CD4-positive, CD25-positive, alpha-beta regulatory T cell (primary cell): ENCODE data around the gene SERPINA3. TPM values are rescaled to one million over a fixed set of nuclear protein-coding genes. Genes with fewer than 3 reads are reported as not detected.

Experiments used
- ATAC-seq, 2 donors: fragments of 150-1000 bp; cut with Tn5 transposase; one replicate each; pipeline ENCODE4 v1.10.0; 2021; ENCODE audit warnings: low read depth in 2 of 2, moderate number of reproducible peaks in 2 of 2, moderate library complexity in 1 of 2
- DNase-seq, 3 donors: peaks; one replicate each; pipeline versions ENCODE4 v3.0.0 to v3.0.0-alpha.2; 2012 to 2022; ENCODE audit warnings: mixed read lengths in 1 of 3
- H3K27ac ChIP-seq: one replicate; pipeline ENCODE4 v1.7.0; 2013; ENCODE audit warnings: mild to moderate bottlenecking, low read length; ENCODE audit not compliant: insufficient read depth, poor library complexity, severe bottlenecking
- H3K27me3 ChIP-seq: one replicate; pipeline ENCODE4 v1.7.0; 2013; ENCODE audit warnings: low read length; ENCODE audit not compliant: control insufficient read depth, insufficient read depth
- H3K36me3 ChIP-seq: one replicate; pipeline ENCODE4 v1.7.0; 2013; ENCODE audit warnings: mild to moderate bottlenecking, low read length, moderate library complexity; ENCODE audit not compliant: control insufficient read depth, insufficient read depth
- H3K4me1 ChIP-seq: 2 replicates; pipeline ENCODE4 v1.7.0; 2013; ENCODE audit warnings: mild to moderate bottlenecking, low read length; ENCODE audit not compliant: insufficient read depth, control insufficient read depth, poor library complexity, severe bottlenecking
- H3K4me3 ChIP-seq: one replicate; pipeline ENCODE4 v1.7.0; 2013; ENCODE audit warnings: low read depth, mild to moderate bottlenecking, low read length, moderate library complexity
- H3K9me3 ChIP-seq, 2 experiments: 1 replicate in 1 of 2; 2 replicates in 1 of 2; pipeline ENCODE4 v1.7.0; 2013; ENCODE audit warnings: low read length in 2 of 2, mild to moderate bottlenecking in 1 of 2, moderate library complexity in 1 of 2; ENCODE audit not compliant: control insufficient read depth in 2 of 2
- H3K27ac Mint-ChIP-seq, 3 donors: one replicate each; pipeline ENCODE4 v1.8.0; 2020 to 2022; ENCODE audit warnings: mild to moderate bottlenecking in 3 of 3, mixed read lengths in 3 of 3, moderate library complexity in 2 of 3
- H3K27me3 Mint-ChIP-seq: one replicate; pipeline ENCODE4 v1.8.0; 2022; ENCODE audit warnings: mild to moderate bottlenecking, mixed read lengths
- H3K36me3 Mint-ChIP-seq: one replicate; pipeline ENCODE4 v1.8.0; 2020; ENCODE audit warnings: mixed read lengths
- H3K4me1 Mint-ChIP-seq, 4 donors: one replicate each; pipeline ENCODE4 v1.8.0; 2020 to 2022; ENCODE audit warnings: mixed read lengths in 4 of 4, mild to moderate bottlenecking in 1 of 4
- H3K4me3 Mint-ChIP-seq, 4 donors: one replicate each; pipeline ENCODE4 v1.8.0; 2020 to 2022; ENCODE audit warnings: mild to moderate bottlenecking in 4 of 4, mixed read lengths in 4 of 4, moderate library complexity in 3 of 4
- H3K9me3 Mint-ChIP-seq, 7 donors: one replicate each; pipeline ENCODE4 v1.8.0; 2020 to 2022; ENCODE audit warnings: mixed read lengths in 7 of 7, mild to moderate bottlenecking in 3 of 7, moderate library complexity in 2 of 7
- polyA plus RNA-seq, 4 donors: library from polyadenylated mRNA; unstranded; fragments of 300-500 nt; fragmentation: Illumina TruSeq; gene quantifications; one replicate each; pipeline ENCODE4 v1.2.3, GENCODE V29; 2021
- total RNA-seq: library from RNA; stranded (reverse); gene quantifications from one replicate; pipeline ENCODE4 v1.2.3, GENCODE V29; 2022

SERPINA3 gene
- total RNA-seq (not detected), polyA plus RNA-seq (not detected)

GRCh38 chr14:94612174-94612573 is at the start of gene SERPINA3:
SERPINA3 (plus strand) TSS chr14:94612391; CDS start chr14:94614442, 2,051 bp downstream.
- no peak within 1 kb of the TSS for H3K4me3 Mint-ChIP-seq
- Histone ChIP-seq H3K4me1 (no peaks in the 10 kb centered on the region), H3K4me3 (no peak within 1 kb of the TSS), H3K27me3 (no peaks in the 10 kb centered on the region), H3K9me3 (peaks cover 0 to 7% of the 10 kb centered on the region in 2 experiments), H3K27ac (no peak within 1 kb of the TSS), H3K36me3 (no peaks in the 10 kb centered on the region)
- peaks cover 0 to 6% (median under 1%) of the 10 kb centered on the region in 7 donors for H3K9me3 Mint-ChIP-seq
- DNase-seq (no peak), ATAC-seq (no peak)
- H3K4me1 Mint-ChIP-seq: no peaks in the 10 kb centered on the region
- H3K27ac Mint-ChIP-seq: no peak within 1 kb of the TSS
- H3K27me3 Mint-ChIP-seq: peaks cover 8% of the 10 kb centered on the region
- H3K36me3 Mint-ChIP-seq: no peaks in the 10 kb centered on the region

GRCh38 chr14:94562941-94563883 is 49.0 kb upstream of the SERPINA3 start:
- DNase-seq (no peak), ATAC-seq (no peak)
- Mint-ChIP-seq H3K36me3 (no peaks in the 10 kb centered on the region), H3K4me3 (no peak overlapping the region), H3K4me1 (no peaks in the 10 kb centered on the region), H3K9me3 (peaks cover 0 to 5% (median 2%) of the 10 kb centered on the region in 7 donors), H3K27me3 (no peaks in the 10 kb centered on the region), H3K27ac (no peak overlapping the region)
- Histone ChIP-seq H3K4me1 (no peaks in the 10 kb centered on the region), H3K4me3 (no peak overlapping the region), H3K36me3 (no peaks in the 10 kb centered on the region), H3K27me3 (no peaks in the 10 kb centered on the region), H3K27ac (no peak overlapping the region), H3K9me3 (no peaks in the 10 kb centered on the region)

GRCh38 chr14:94564381-94564780 is 47.8 kb upstream of the SERPINA3 start:
- Histone ChIP-seq H3K27ac (no peak overlapping the region), H3K4me1 (no peaks in the 10 kb centered on the region), H3K9me3 (no peaks in the 10 kb centered on the region), H3K4me3 (no peak overlapping the region), H3K27me3 (no peaks in the 10 kb centered on the region), H3K36me3 (no peaks in the 10 kb centered on the region)
- Mint-ChIP-seq H3K27ac (no peak overlapping the region), H3K4me1 (no peaks in the 10 kb centered on the region), H3K27me3 (no peaks in the 10 kb centered on the region), H3K9me3 (peaks cover 0 to 4% (median 2%) of the 10 kb centered on the region in 7 donors), H3K4me3 (no peak overlapping the region), H3K36me3 (no peaks in the 10 kb centered on the region)
- ATAC-seq (no peak), DNase-seq (no peak)

GRCh38 chr14:94568186-94568585 is 44.0 kb upstream of the SERPINA3 start:
- Histone ChIP-seq H3K4me3 (no peak overlapping the region), H3K27ac (no peak overlapping the region), H3K4me1 (no peaks in the 10 kb centered on the region), H3K9me3 (no peaks in the 10 kb centered on the region), H3K36me3 (no peaks in the 10 kb centered on the region), H3K27me3 (no peaks in the 10 kb centered on the region)
- DNase-seq (no peak), ATAC-seq (no peak)
- no peak overlapping the region for H3K27ac Mint-ChIP-seq
- H3K4me1 Mint-ChIP-seq: no peaks in the 10 kb centered on the region
- no peaks in the 10 kb centered on the region for H3K27me3 Mint-ChIP-seq
- no peaks in the 10 kb centered on the region for H3K36me3 Mint-ChIP-seq
- peaks cover 0 to 4% (median 0%) of the 10 kb centered on the region in 7 donors for H3K9me3 Mint-ChIP-seq
- no peak overlapping the region for H3K4me3 Mint-ChIP-seq

GRCh38 chr14:94569381-94570001 is 42.7 kb upstream of the SERPINA3 start:
- H3K9me3 ChIP-seq: no peaks in the 10 kb centered on the region
- H3K27me3 ChIP-seq: no peaks in the 10 kb centered on the region
- ATAC-seq: no peak
- no peak overlapping the region for H3K27ac ChIP-seq
- DNase-seq: no peak
- Mint-ChIP-seq H3K4me3 (no peak overlapping the region), H3K4me1 (no peaks in the 10 kb centered on the region), H3K9me3 (peaks cover 0 to 4% (median 0%) of the 10 kb centered on the region in 7 donors), H3K27me3 (no peaks in the 10 kb centered on the region), H3K27ac (no peak overlapping the region), H3K36me3 (no peaks in the 10 kb centered on the region)
- no peak overlapping the region for H3K4me3 ChIP-seq
- H3K36me3 ChIP-seq: no peaks in the 10 kb centered on the region
- H3K4me1 ChIP-seq: no peaks in the 10 kb centered on the region

GRCh38 chr14:94570002-94570400 is 42.2 kb upstream of the SERPINA3 start:
- Histone ChIP-seq H3K4me3 (no peak overlapping the region), H3K4me1 (no peaks in the 10 kb centered on the region), H3K27me3 (no peaks in the 10 kb centered on the region), H3K27ac (no peak overlapping the region), H3K36me3 (no peaks in the 10 kb centered on the region), H3K9me3 (no peaks in the 10 kb centered on the region)
- H3K36me3 Mint-ChIP-seq: no peaks in the 10 kb centered on the region
- no peaks in the 10 kb centered on the region for H3K4me1 Mint-ChIP-seq
- H3K4me3 Mint-ChIP-seq: no peak overlapping the region
- no peak for ATAC-seq
- H3K9me3 Mint-ChIP-seq: peaks cover 0 to 3% (median 0%) of the 10 kb centered on the region in 7 donors
- H3K27me3 Mint-ChIP-seq: no peaks in the 10 kb centered on the region
- no peak overlapping the region for H3K27ac Mint-ChIP-seq
- no peak for DNase-seq

GRCh38 chr14:94570440-94570839 is 41.8 kb upstream of the SERPINA3 start:
- Mint-ChIP-seq H3K27ac (no peak overlapping the region), H3K4me1 (no peaks in the 10 kb centered on the region), H3K36me3 (no peaks in the 10 kb centered on the region), H3K27me3 (no peaks in the 10 kb centered on the region), H3K9me3 (peaks cover 0 to 2% (median 0%) of the 10 kb centered on the region in 7 donors), H3K4me3 (no peak overlapping the region)
- Histone ChIP-seq H3K4me1 (no peaks in the 10 kb centered on the region), H3K36me3 (no peaks in the 10 kb centered on the region), H3K4me3 (no peak overlapping the region), H3K27me3 (no peaks in the 10 kb centered on the region), H3K27ac (no peak overlapping the region), H3K9me3 (no peaks in the 10 kb centered on the region)
- DNase-seq (no peak), ATAC-seq (no peak)
